Trophoblast cell (in vitro differentiated cells and primary cell): ENCODE data around the gene TTI1. TPM values are rescaled to one million over a fixed set of nuclear protein-coding genes. Genes with fewer than 3 reads are reported as not detected.

Experiments
- DNase-seq, 2 donors: peaks; one replicate each; pipeline ENCODE4 v3.0.0-alpha.2; 2016
- H2AFZ ChIP-seq: 2 replicates; pipeline ENCODE4 v1.6.1; 2013; ENCODE audit warnings: low read length, moderate library complexity, mild to moderate bottlenecking; ENCODE audit not compliant: insufficient read depth, poor library complexity
- H2AK5ac ChIP-seq: 2 replicates; pipeline ENCODE4 v1.6.1; 2013; ENCODE audit warnings: mild to moderate bottlenecking, low read length
- H2BK120ac ChIP-seq: 2 replicates; pipeline ENCODE4 v1.6.1; 2013; ENCODE audit warnings: low read length, mild to moderate bottlenecking, moderate library complexity; ENCODE audit not compliant: insufficient read depth, poor library complexity
- H2BK12ac ChIP-seq: 2 replicates; pipeline ENCODE4 v1.6.1; 2013; ENCODE audit warnings: mild to moderate bottlenecking, low read length, moderate library complexity
- H2BK5ac ChIP-seq: 2 replicates; pipeline ENCODE4 v1.6.1; 2013; ENCODE audit warnings: low read length, low read depth, moderate library complexity, mild to moderate bottlenecking; ENCODE audit not compliant: poor library complexity
- H3K14ac ChIP-seq: 2 replicates; pipeline ENCODE4 v1.6.1; 2013; ENCODE audit warnings: mild to moderate bottlenecking, low read length
- H3K18ac ChIP-seq: 2 replicates; pipeline ENCODE4 v1.6.1; 2013; ENCODE audit warnings: mild to moderate bottlenecking, low read length
- H3K23ac ChIP-seq: 2 replicates; pipeline ENCODE4 v1.6.1; 2013; ENCODE audit warnings: low read length
- H3K27ac ChIP-seq: 2 replicates; pipeline ENCODE4 v1.5.1; 2013; ENCODE audit warnings: low read depth, mild to moderate bottlenecking, inconsistent platforms, low read length, moderate library complexity
- H3K27me3 ChIP-seq: 2 replicates; pipeline ENCODE4 v1.6.1; 2013; ENCODE audit warnings: inconsistent platforms, mild to moderate bottlenecking, low read length, moderate library complexity; ENCODE audit not compliant: insufficient read depth
- H3K36me3 ChIP-seq, 2 experiments: 1 replicate in 1 of 2; 2 replicates in 1 of 2; pipeline ENCODE4 v1.6.1; 2013; ENCODE audit warnings: low read length in 2 of 2, mild to moderate bottlenecking in 2 of 2, moderate library complexity in 1 of 2; ENCODE audit not compliant: insufficient read depth in 2 of 2, control insufficient read depth in 1 of 2
- H3K4ac ChIP-seq: 2 replicates; pipeline ENCODE4 v1.6.1; 2013; ENCODE audit warnings: low read depth, mild to moderate bottlenecking, low read length, moderate library complexity
- H3K4me1 ChIP-seq, 2 experiments: 1 replicate in 1 of 2; 2 replicates in 1 of 2; pipeline ENCODE4 v1.6.1; 2013; ENCODE audit warnings: low read length in 2 of 2, mild to moderate bottlenecking in 2 of 2, moderate library complexity in 1 of 2; ENCODE audit not compliant: insufficient read depth in 2 of 2, control insufficient read depth in 1 of 2
- H3K4me2 ChIP-seq: 2 replicates; pipeline ENCODE4 v1.6.1; 2013; ENCODE audit warnings: inconsistent platforms, mild to moderate bottlenecking, low read length, moderate library complexity
- H3K4me3 ChIP-seq: 2 replicates; pipeline ENCODE4 v1.5.1; 2013; ENCODE audit warnings: mild to moderate bottlenecking, low read depth, low read length, inconsistent platforms
- H3K79me1 ChIP-seq: one replicate; pipeline ENCODE4 v1.6.1; 2013; ENCODE audit warnings: low read length
- H3K79me2 ChIP-seq: 2 replicates; pipeline ENCODE4 v1.6.1; 2013; ENCODE audit warnings: low read length, mild to moderate bottlenecking; ENCODE audit not compliant: control insufficient read depth, insufficient read depth, poor library complexity
- H3K9ac ChIP-seq: 2 replicates; pipeline ENCODE4 v1.6.1; 2013; ENCODE audit warnings: mild to moderate bottlenecking, low read length
- H3K9me3 ChIP-seq: 2 replicates; pipeline ENCODE4 v1.6.1; 2013; ENCODE audit warnings: low read depth, mild to moderate bottlenecking, control low read depth, inconsistent platforms, low read length; ENCODE audit not compliant: insufficient read depth
- H4K12ac ChIP-seq: 2 replicates; pipeline ENCODE4 v1.6.1; 2013; ENCODE audit warnings: low read depth, mild to moderate bottlenecking, low read length, moderate library complexity
- H4K8ac ChIP-seq: 2 replicates; pipeline ENCODE4 v1.6.1; 2013; ENCODE audit warnings: low read depth, mild to moderate bottlenecking, low read length, moderate library complexity
- H4K91ac ChIP-seq: one replicate; pipeline ENCODE4 v1.6.1; 2013; ENCODE audit warnings: low read depth, mild to moderate bottlenecking, low read length, moderate library complexity
- WGBS: extraction: QIAGEN DNeasy Blood & Tissue Kit; methylation state at CpG from one replicate; pipeline ENCODE4 v1.1.7; 2013; ENCODE audit warnings: missing lambda C conversion rate; ENCODE audit not compliant: insufficient read length, insufficient coverage; ENCODE audit errors: extremely low coverage; 5-methylcytosine and 5-hydroxymethylcytosine counted together
- polyA plus RNA-seq: library from polyadenylated mRNA; stranded (reverse); fragments of 200-250 nt; gene quantifications from 2 replicates; pipeline ENCODE4 v1.2.3, GENCODE V29; 2013

The TTI1 gene
- 14.6 and 14.7 TPM in 2 replicates for polyA plus RNA-seq

DNA sequence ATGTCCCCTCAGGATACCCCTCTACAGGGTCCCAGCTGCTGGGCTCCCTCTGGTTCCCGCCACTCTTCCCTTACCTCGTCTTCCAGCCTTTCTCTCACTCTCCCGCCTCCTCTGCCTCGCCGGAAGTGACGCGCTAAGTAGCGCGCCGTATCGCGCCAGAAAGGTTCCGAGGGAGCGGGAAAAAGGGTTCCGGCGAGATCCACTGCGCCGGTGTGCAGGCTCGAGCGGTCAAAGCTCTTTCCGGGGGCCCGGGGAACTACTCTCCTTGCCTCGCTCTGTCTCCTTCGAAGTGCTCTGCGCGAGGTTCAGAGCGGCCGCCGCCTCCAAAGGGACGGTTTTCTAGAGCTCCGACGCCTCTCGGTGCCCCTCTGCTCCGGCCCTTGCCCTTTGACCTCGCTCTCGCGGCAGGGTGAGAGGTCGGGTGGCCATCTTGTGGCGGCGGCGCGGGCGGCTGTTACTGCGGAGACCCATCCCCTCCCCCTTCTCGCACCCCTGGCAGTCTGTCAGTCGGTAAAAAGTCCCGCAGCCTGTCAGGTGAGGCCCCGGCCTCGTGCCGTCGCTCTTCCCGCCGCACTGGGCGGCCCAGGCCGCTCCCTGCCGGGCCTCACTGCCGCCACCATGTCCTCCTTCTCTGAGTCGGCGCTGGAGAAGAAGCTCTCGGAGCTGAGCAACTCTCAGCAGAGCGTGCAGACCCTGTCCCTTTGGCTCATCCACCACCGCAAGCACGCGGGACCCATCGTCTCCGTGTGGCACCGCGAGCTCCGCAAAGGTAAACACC lies at the start of gene TTI1, which contains the start of gene RPRD1B:
Gene TTI1 (minus strand): TSS at position 127 of the 778 bp plus-strand sequence. CDS start 19,640 bp downstream, outside the sequence.
Gene RPRD1B (plus strand): TSS at position 417 of the 778 bp plus-strand sequence. CDS start 202 bp downstream, at position 619.
- peak within 1 kb of the TSS; percentile 91 for H3K18ac ChIP-seq
- H2BK5ac ChIP-seq = peak within 1 kb of the TSS; percentile 95
- no peaks in the 10 kb centered on the region for H3K27me3 ChIP-seq
- H3K79me2 ChIP-seq = peaks cover 15% of the 10 kb centered on the region
- WGBS = no CpG with 5 or more reads among the region's 69 CpGs
- peak within 1 kb of the TSS; percentile 89 for H2AFZ ChIP-seq
- no peak within 1 kb of the TSS for H3K23ac ChIP-seq
- H2BK120ac ChIP-seq = peak within 1 kb of the TSS; percentile 92
- H2BK12ac ChIP-seq = peak within 1 kb of the TSS; percentile 31
- H2AK5ac ChIP-seq = peak within 1 kb of the TSS; percentile 97
- peak within 1 kb of the TSS; percentile 95 for H3K9ac ChIP-seq
- peak within 1 kb of the TSS; percentile 79 for H3K4me2 ChIP-seq
- peak within 1 kb of the TSS; percentile 97 for H4K8ac ChIP-seq
- no peaks in the 10 kb centered on the region for H3K9me3 ChIP-seq
- peaks cover 6 to 21% of the 10 kb centered on the region in 2 experiments for H3K4me1 ChIP-seq
- H4K12ac ChIP-seq = peak within 1 kb of the TSS; percentile 87
- H3K36me3 ChIP-seq = peaks cover 0 to 10% of the 10 kb centered on the region in 2 experiments
- peak; percentile 83 to 92 for DNase-seq
- peak within 1 kb of the TSS; percentile 99 for H3K4ac ChIP-seq
- peaks cover 11% of the 10 kb centered on the region for H3K79me1 ChIP-seq
- peak within 1 kb of the TSS; percentile 90 for H3K27ac ChIP-seq
- peak within 1 kb of the TSS; percentile 94 for H3K14ac ChIP-seq
- H4K91ac ChIP-seq = peak within 1 kb of the TSS; percentile 95
- H3K4me3 ChIP-seq = peak within 1 kb of the TSS; percentile 97

GRCh38 chr20:38082894-38083293 lies 49.6 kb upstream of the TTI1 start:
- no peak overlapping the region for H4K8ac ChIP-seq

GRCh38 chr20:38081575-38081974 lies 48.3 kb upstream of the TTI1 start:
- Histone ChIP-seq H2BK12ac (no peak overlapping the region), H3K9me3 (no peaks in the 10 kb centered on the region), H3K23ac (no peak overlapping the region), H3K18ac (no peak overlapping the region), H3K27ac (no peak overlapping the region), H3K14ac (no peak overlapping the region), H3K27me3 (no peaks in the 10 kb centered on the region), H2AK5ac (no peak overlapping the region), H3K36me3 (peaks cover 12 to 17% of the 10 kb centered on the region in 2 experiments), H3K79me1 (peaks cover 24% of the 10 kb centered on the region), H4K12ac (no peak overlapping the region), H4K91ac (no peak overlapping the region), H3K4ac (no peak overlapping the region), H2BK5ac (no peak overlapping the region), H3K79me2 (peaks cover 13% of the 10 kb centered on the region), H3K4me2 (no peak overlapping the region), H2BK120ac (no peak overlapping the region), H2AFZ (no peak overlapping the region), H4K8ac (no peak overlapping the region), H3K9ac (no peak overlapping the region), H3K4me3 (no peak overlapping the region), H3K4me1 (peaks cover 21% of the 10 kb centered on the region in 2 experiments)
- WGBS = no CpG with 5 or more reads among the region's 3 CpGs
- DNase-seq = no peak

More at GRCh38 chr20:38082894-38083293, 49.6 kb upstream of the TTI1 start:
- Histone ChIP-seq H3K27me3 (no peaks in the 10 kb centered on the region), H3K18ac (no peak overlapping the region), H2BK5ac (no peak overlapping the region), H4K12ac (no peak overlapping the region), H4K91ac (no peak overlapping the region), H2AFZ (no peak overlapping the region), H3K36me3 (peaks cover 8 to 11% of the 10 kb centered on the region in 2 experiments), H3K4ac (no peak overlapping the region), H3K4me3 (no peak overlapping the region), H3K4me1 (peaks cover 21% of the 10 kb centered on the region in 2 experiments), H3K4me2 (no peak overlapping the region), H3K79me1 (peaks cover 27% of the 10 kb centered on the region), H2BK12ac (no peak overlapping the region), H2BK120ac (no peak overlapping the region), H3K14ac (no peak overlapping the region), H2AK5ac (no peak overlapping the region), H3K23ac (no peak overlapping the region), H3K9ac (no peak overlapping the region), H3K79me2 (peaks cover 13% of the 10 kb centered on the region), H3K9me3 (no peaks in the 10 kb centered on the region), H3K27ac (no peak overlapping the region)
- no peak for DNase-seq

DNA sequence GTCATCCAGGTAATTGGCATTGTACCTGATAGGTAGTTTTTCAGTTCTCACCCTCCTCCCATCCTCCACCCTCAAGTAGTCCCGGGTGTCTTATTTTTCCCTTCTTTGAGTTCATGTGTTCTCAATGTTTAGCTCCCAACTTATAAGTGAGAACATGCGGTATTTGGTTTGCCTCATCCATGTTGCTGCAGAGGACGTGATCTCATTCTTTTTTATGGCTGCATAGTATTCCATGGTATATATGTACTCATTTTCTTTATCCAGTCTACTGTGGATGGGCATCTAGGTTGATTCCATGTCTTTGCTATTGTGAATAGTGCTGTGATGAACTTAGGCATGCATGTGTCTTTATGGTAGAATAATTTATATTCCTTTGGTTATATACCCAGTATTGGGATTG lies 46.1 kb upstream of the TTI1 start:
- Histone ChIP-seq H2BK5ac (no peak overlapping the region), H2BK120ac (no peak overlapping the region), H3K14ac (no peak overlapping the region), H2BK12ac (no peak overlapping the region), H3K27me3 (no peaks in the 10 kb centered on the region), H3K27ac (no peak overlapping the region), H3K79me2 (peaks cover 6% of the 10 kb centered on the region), H2AFZ (no peak overlapping the region), H3K4me3 (no peak overlapping the region), H3K23ac (no peak overlapping the region), H4K91ac (no peak overlapping the region), H2AK5ac (no peak overlapping the region), H3K18ac (no peak overlapping the region), H4K12ac (no peak overlapping the region), H3K9ac (no peak overlapping the region), H3K9me3 (no peaks in the 10 kb centered on the region), H3K4me1 (peaks cover 9 to 12% of the 10 kb centered on the region in 2 experiments), H3K79me1 (peaks cover 9% of the 10 kb centered on the region), H3K36me3 (peaks cover 12 to 14% of the 10 kb centered on the region in 2 experiments), H3K4me2 (no peak overlapping the region), H4K8ac (no peak overlapping the region), H3K4ac (no peak overlapping the region)
- no peak for DNase-seq
- WGBS = no CpG with 5 or more reads among the region's 3 CpGs
